Measurements from ENCODE around the gene ANKRD39.
A peak's percentile ranks its signal among the peaks of the same experiment; 100 is the strongest.
"Not testable (repeated sequence)": the region's sequence is repeated elsewhere in the genome, so short reads cannot be mapped to it uniquely, and the experiment has no call there.

Gene ANKRD39

GRCh38 chr2:96806468-96807126, 51.2 kb downstream of the ANKRD39 start:
- DNase-seq = no peak

GRCh38 chr2:96805946-96806345, 51.9 kb downstream of the ANKRD39 start:
- not testable (repeated sequence) for DNase-seq

- DNase-seq = no peak
These were observed 52.8 kb downstream of the ANKRD39 start for GRCh38 chr2:96804986-96805385.

- no peak for DNase-seq
These were observed 55.1 kb downstream of the ANKRD39 start for GRCh38 chr2:96802721-96803120.

- no peak for DNase-seq
These were observed 55.8 kb downstream of the ANKRD39 start for GRCh38 chr2:96801786-96802595.

GRCh38 chr2:96801005-96801785, 56.6 kb downstream of the ANKRD39 start:
- DNase-seq = peak; percentile 32

- DNase-seq = no peak
These were observed 57.5 kb downstream of the ANKRD39 start for GRCh38 chr2:96800061-96801004.

GRCh38 chr2:96799623-96799935, 58.2 kb downstream of the ANKRD39 start:
- no peak for DNase-seq

- DNase-seq = peak; percentile 17
These were observed 58.8 kb downstream of the ANKRD39 start for GRCh38 chr2:96798733-96799622.
